ENCODE data around the gene C1GALT1. TPM values are rescaled to one million over a fixed set of nuclear protein-coding genes. Genes with fewer than 3 reads are reported as not detected.
A peak's percentile ranks its signal among the peaks of the same experiment; 100 is the strongest.
"Not testable (repeated sequence)": the region's sequence is repeated elsewhere in the genome, so short reads cannot be mapped to it uniquely, and the experiment has no call there.

C1GALT1 gene
- total RNA-seq = 25.2 to 27.7 TPM (median 25.2 TPM) in 3 replicates
- long read RNA-seq, full-length matches to known transcripts = 20 of 25 reads
- long read RNA-seq, partial matches to known transcripts = 1 of 25 reads
- long read RNA-seq, other reads (novel, unspliced or antisense) = 4 of 25 reads

DNA sequence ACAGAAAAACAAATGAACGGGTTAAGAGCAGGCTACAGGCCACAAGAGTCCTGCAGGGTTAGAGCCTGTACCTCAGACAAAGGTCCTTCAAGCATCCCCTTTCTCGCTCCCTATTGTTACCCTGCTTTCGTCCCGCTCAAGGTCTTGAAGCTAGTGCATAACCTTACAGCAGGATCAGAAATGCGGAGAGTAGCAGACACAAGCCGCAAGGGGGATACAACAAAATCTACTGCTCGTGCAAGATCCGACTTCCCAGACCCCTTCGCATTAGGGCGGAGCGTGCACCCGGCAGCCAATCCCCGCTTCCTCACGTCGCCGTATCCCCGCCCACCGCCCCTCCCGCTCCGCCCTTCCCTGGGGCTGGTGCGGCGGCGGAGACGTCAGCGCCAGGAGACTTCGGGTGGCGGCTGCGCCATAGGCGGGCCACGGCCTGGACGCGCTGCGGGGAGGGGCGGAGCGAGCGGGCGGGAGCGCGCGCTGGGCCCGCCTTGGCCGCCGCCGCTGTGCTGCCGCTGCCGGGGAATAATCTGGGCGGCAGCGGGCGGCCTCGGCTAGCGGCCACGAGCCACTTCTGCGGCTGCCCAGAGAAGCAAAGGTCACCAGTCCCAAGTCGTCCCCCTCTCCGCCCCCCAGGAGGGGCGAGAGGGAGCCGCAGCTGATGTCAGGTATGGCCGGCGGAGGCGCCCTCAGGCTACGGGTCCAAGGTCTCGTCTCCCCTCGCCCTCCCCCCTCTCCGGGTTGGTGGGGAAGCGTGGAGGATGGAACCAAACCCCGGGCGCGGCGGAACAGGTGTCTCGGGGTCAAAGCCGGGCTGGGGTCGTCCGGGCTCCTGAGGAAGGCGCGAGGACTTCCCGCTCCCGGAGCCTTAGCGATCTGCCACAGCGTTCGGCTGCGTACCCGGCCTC, at the start of gene C1GALT1:
Gene C1GALT1, plus strand, starts transcription at position 389 of the 905 bp plus-strand sequence. CDS start 51,776 bp downstream, outside the sequence.
- Mint-ChIP-seq H3K9me3 (ENCODE audit: low read depth) (no peaks in the 10 kb centered on the region), H3K4me1 (ENCODE audit: low read depth) (peaks cover 27% of the 10 kb centered on the region), H3K4me3 (ENCODE audit: unreplicated experiment) (peak within 1 kb of the TSS; percentile 72), H3K27ac (ENCODE audit: unreplicated experiment) (peak within 1 kb of the TSS; percentile 84), H3K36me3 (ENCODE audit: low read depth) (peaks cover 3% of the 10 kb centered on the region), H3K27me3 (ENCODE audit: low read depth) (no peaks in the 10 kb centered on the region)
- TF ChIP-seq, protein P1, sequence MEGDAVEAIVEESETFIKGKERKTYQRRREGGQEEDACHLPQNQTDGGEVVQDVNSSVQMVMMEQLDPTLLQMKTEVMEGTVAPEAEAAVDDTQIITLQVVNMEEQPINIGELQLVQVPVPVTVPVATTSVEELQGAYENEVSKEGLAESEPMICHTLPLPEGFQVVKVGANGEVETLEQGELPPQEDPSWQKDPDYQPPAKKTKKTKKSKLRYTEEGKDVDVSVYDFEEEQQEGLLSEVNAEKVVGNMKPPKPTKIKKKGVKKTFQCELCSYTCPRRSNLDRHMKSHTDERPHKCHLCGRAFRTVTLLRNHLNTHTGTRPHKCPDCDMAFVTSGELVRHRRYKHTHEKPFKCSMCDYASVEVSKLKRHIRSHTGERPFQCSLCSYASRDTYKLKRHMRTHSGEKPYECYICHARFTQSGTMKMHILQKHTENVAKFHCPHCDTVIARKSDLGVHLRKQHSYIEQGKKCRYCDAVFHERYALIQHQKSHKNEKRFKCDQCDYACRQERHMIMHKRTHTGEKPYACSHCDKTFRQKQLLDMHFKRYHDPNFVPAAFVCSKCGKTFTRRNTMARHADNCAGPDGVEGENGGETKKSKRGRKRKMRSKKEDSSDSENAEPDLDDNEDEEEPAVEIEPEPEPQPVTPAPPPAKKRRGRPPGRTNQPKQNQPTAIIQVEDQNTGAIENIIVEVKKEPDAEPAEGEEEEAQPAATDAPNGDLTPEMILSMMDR (IDR thresholded peaks at IDR 0.05) = peak; percentile 68
- peak; percentile 97 for DNase-seq (ENCODE audit: low spot score)

DNA sequence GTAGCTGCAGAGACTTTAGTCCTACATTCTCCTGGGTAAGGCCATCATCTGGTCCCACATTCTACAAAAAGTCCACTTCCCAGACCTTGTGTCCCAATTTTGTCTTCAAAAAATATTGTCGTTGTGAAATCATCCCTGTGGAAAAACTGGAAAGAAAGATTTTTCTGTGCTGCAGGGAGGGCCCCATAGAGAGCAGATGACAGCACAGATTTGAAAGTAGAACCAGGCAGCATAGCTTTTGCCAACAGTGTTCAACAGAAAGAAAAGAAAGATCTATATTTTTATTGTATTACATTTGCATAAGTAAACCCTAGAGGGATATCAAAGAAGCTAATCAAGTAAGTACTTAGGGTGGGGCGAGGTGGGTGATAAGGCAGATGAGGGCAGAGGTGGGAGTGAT, 48.3 kb upstream of the C1GALT1 start:
- H3K27me3 Mint-ChIP-seq (ENCODE audit: low read depth) = no peaks in the 10 kb centered on the region
- no peak overlapping the region for H3K27ac Mint-ChIP-seq (ENCODE audit: unreplicated experiment)
- no peaks in the 10 kb centered on the region for H3K9me3 Mint-ChIP-seq (ENCODE audit: low read depth)
- TF ChIP-seq, protein P1 (IDR thresholded peaks at IDR 0.05) = no peak
- H3K4me3 Mint-ChIP-seq (ENCODE audit: unreplicated experiment) = no peak overlapping the region
- H3K36me3 Mint-ChIP-seq (ENCODE audit: low read depth) = no peaks in the 10 kb centered on the region
- peaks cover 9% of the 10 kb centered on the region for H3K4me1 Mint-ChIP-seq (ENCODE audit: low read depth)
- no peak for DNase-seq (ENCODE audit: low spot score)

DNA sequence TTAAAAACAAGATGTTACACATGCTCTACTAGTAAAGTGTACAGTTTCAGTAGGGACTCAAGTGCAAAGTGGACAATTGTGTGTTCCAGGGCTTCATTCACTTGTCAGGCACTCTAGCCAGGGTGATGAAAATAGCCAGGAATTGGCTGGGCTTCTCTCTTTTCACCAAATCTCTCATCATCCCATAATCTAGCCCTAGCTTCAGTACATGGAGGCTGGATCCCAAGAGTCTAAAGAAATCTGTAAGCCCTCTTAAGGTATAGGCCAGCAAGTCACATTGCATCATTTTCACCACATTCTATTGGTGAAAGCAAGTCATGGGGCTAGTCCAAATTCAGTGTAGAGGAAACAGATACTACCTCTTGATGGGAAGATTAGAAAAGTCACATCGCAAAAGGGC, 47.3 kb upstream of the C1GALT1 start:
- Mint-ChIP-seq H3K27me3 (ENCODE audit: low read depth) (no peaks in the 10 kb centered on the region), H3K4me3 (ENCODE audit: unreplicated experiment) (no peak overlapping the region), H3K27ac (ENCODE audit: unreplicated experiment) (no peak overlapping the region), H3K36me3 (ENCODE audit: low read depth) (no peaks in the 10 kb centered on the region), H3K4me1 (ENCODE audit: low read depth) (peaks cover 9% of the 10 kb centered on the region), H3K9me3 (ENCODE audit: low read depth) (no peaks in the 10 kb centered on the region)
- TF ChIP-seq, protein P1 (IDR thresholded peaks at IDR 0.05) = no peak
- DNase-seq (ENCODE audit: low spot score) = no peak

DNA sequence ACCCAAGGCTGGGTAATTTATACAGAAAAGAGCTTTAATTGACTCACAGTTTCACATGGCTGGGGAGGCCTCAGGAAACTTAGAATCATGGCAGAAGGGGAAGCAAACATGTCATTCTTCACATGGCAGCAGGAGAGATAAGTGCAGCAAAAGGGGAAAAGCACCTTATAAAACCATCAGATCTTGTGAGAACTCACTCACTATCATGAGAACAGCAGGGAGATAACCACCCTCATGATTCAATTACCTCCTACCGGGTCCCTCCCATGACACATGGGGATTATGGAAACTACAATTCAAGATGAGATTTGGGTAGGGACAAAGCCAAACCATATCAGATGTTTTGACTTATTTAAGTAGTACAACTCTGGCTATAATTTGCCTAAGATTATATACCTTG, 46.4 kb upstream of the C1GALT1 start:
- H3K9me3 Mint-ChIP-seq (ENCODE audit: low read depth); H3K36me3 Mint-ChIP-seq (ENCODE audit: low read depth); H3K4me3 Mint-ChIP-seq (ENCODE audit: unreplicated experiment); H3K27me3 Mint-ChIP-seq (ENCODE audit: low read depth); H3K27ac Mint-ChIP-seq (ENCODE audit: unreplicated experiment); H3K4me1 Mint-ChIP-seq (ENCODE audit: low read depth); DNase-seq (ENCODE audit: low spot score): not testable (repeated sequence)

DNA sequence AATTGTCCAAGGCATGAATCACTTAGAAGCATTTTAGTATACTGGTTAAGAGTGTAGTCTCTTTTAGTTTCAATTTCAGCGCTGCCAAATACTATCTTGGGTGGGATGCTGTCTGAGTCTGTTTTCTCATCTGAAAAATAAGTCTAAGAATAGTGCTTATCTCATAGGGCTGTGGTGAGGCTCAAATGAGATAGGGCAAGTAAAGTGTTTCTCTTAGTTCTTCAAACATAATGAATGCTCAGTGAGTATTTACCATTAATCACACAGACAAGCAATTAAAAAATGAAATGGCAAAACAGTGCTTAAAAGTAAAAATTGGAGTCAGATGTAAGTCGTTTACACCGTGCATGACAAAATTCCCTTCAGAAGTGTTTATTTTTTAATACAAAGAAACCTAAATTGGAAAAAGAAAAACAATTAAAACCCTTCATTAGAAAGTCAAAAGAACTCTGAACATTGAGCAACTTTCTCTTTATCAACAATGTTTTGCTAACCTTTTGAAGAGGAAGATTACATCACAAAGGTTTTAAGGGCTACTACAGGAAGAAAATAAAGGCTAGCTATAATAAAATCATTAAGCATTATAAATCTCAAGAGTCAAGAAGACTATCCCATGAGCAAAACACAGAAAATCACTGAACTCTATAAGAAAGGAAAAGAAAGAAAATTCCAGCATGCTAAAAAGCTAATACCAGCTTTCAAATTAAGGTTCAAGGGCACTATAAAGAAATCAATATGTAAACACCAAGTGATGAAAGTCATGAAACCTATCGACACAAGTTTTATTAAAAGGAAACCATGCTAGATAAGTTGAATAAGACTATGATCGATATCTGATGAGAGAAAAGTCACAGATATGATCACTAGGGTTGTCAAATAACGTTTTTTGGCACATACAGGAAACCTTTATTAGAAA, 45.6 kb upstream of the C1GALT1 start:
- no peak for DNase-seq (ENCODE audit: low spot score)
- no peak overlapping the region for H3K27ac Mint-ChIP-seq (ENCODE audit: unreplicated experiment)
- TF ChIP-seq, protein P1 (IDR thresholded peaks at IDR 0.05) = no peak
- H3K4me1 Mint-ChIP-seq (ENCODE audit: low read depth) = peaks cover 9% of the 10 kb centered on the region
- H3K36me3 Mint-ChIP-seq (ENCODE audit: low read depth) = no peaks in the 10 kb centered on the region
- peaks cover 3% of the 10 kb centered on the region for H3K9me3 Mint-ChIP-seq (ENCODE audit: low read depth)
- H3K27me3 Mint-ChIP-seq (ENCODE audit: low read depth) = peaks cover 3% of the 10 kb centered on the region
- H3K4me3 Mint-ChIP-seq (ENCODE audit: unreplicated experiment) = no peak overlapping the region
